Bronchial epithelial cell (primary cell): Measurements from ENCODE around the gene TIGAR. TPM values are rescaled to one million over a fixed set of nuclear protein-coding genes. Genes with fewer than 3 reads are reported as not detected.

Source experiments
- DNase-seq: peaks from one replicate; pipeline ENCODE4 v3.0.0-alpha.2; 2010; ENCODE audit warnings: low read depth
- FAIRE-seq: peaks from 2 replicates; lab custom pipeline; 2011; peaks lifted over from hg19 to GRCh38; lab: Jason Lieb, UNC
- H3K27me3 ChIP-seq: 2 replicates; pipeline ENCODE4 v1.5.1; 2011; ENCODE audit warnings: low read length; ENCODE audit not compliant: control insufficient read depth, insufficient read depth
- H3K36me3 ChIP-seq: 2 replicates; pipeline ENCODE4 v1.5.1; 2011; ENCODE audit warnings: low read length; ENCODE audit not compliant: control insufficient read depth, insufficient read depth
- H3K4me3 ChIP-seq: 2 replicates; pipeline ENCODE4 v1.5.1; 2011; ENCODE audit warnings: mild to moderate bottlenecking, low read depth, low read length, control low read depth
- total RNA-seq: library from RNA; depleted of rRNA; stranded (reverse); fragments of >200 nt; gene quantifications from 2 replicates; pipeline ENCODE4 v1.2.1, GENCODE V29; 2014
- TF ChIP-seq, protein P1 (sequence below): IDR thresholded peaks from 2 replicates; pipeline ENCODE4 v1.5.1; 2011; ENCODE audit warnings: mild to moderate bottlenecking, moderate library complexity, low read length, control low read depth, inconsistent platforms; ENCODE audit not compliant: insufficient read depth, severe bottlenecking

The TIGAR gene
- total RNA-seq, 1 donor from 2014 or later = 10.0 TPM

GRCh38 chr12:4282103-4282891 lies 38.7 kb upstream of the TIGAR start:
- H3K36me3 ChIP-seq = peaks cover 68% of the 10 kb centered on the region
- H3K4me3 ChIP-seq = no peak overlapping the region
- TF ChIP-seq, protein P1, sequence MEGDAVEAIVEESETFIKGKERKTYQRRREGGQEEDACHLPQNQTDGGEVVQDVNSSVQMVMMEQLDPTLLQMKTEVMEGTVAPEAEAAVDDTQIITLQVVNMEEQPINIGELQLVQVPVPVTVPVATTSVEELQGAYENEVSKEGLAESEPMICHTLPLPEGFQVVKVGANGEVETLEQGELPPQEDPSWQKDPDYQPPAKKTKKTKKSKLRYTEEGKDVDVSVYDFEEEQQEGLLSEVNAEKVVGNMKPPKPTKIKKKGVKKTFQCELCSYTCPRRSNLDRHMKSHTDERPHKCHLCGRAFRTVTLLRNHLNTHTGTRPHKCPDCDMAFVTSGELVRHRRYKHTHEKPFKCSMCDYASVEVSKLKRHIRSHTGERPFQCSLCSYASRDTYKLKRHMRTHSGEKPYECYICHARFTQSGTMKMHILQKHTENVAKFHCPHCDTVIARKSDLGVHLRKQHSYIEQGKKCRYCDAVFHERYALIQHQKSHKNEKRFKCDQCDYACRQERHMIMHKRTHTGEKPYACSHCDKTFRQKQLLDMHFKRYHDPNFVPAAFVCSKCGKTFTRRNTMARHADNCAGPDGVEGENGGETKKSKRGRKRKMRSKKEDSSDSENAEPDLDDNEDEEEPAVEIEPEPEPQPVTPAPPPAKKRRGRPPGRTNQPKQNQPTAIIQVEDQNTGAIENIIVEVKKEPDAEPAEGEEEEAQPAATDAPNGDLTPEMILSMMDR = no peak
- H3K27me3 ChIP-seq = no peaks in the 10 kb centered on the region
- no peak for FAIRE-seq
- DNase-seq = no peak

DNA sequence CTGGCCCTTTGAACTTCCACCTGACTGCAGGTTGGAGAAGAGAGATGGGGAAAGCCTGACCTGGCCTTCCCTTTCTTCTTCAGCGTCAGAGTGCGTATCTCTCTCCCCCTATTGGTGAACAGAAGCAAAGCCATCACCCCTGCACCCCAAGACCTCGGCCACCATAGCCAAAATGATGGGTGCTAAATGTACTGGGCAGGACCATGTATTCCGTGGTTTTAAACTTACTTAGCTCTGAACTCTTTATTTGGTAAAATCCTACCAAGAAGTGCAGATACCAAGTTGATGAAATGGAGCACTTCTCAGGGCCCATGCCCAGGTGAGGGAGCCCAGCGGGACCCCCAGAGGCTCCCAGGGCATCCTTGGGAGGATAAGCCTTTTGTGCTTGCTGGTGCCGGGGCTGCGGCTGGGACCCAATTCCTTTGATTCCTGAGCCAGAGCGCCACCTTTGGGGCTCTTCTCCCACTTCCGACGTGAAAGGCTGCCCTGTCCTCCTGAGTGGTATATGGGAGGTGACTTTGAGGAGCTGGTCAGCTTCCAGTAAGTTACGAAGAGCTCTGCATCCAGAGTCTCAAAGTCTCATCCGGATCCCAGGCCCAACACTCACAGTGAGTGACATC lies 38.0 kb upstream of the TIGAR start:
- H3K36me3 ChIP-seq = peaks cover 65% of the 10 kb centered on the region
- TF ChIP-seq, protein P1 = no peak

GRCh38 chr12:4283512-4284255 lies 37.3 kb upstream of the TIGAR start:
- no peak overlapping the region for H3K4me3 ChIP-seq
- H3K36me3 ChIP-seq = peaks cover 65% of the 10 kb centered on the region
- DNase-seq (no peak), FAIRE-seq (no peak)
- TF ChIP-seq, protein P1 = no peak
- no peaks in the 10 kb centered on the region for H3K27me3 ChIP-seq

More for the DNA sequence above, 38.0 kb upstream of the TIGAR start:
- no peak for DNase-seq
- H3K27me3 ChIP-seq = no peaks in the 10 kb centered on the region
- FAIRE-seq = no peak
- H3K4me3 ChIP-seq = no peak overlapping the region

DNA sequence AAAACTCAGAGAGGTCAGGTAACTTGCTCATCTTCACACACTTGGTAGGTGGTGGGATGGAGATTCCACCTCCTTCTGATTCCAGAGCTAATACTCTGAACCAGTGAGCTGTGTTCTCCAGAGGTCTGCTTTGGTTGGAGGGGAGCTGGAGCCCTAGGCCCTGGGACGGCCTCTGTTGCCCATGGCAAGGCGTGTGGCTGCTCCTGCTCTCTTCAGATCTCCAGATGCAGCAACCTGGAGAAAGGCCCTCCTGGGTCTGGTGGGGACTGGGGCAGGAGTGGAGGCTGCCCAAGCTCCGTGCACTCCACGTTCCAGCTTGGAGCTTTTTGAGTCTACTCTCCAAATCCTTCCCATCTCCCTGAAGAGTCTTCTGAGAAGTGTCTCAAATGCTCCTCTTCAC lies 36.7 kb upstream of the TIGAR start:
- Histone ChIP-seq H3K27me3 (no peaks in the 10 kb centered on the region), H3K4me3 (no peak overlapping the region), H3K36me3 (peaks cover 65% of the 10 kb centered on the region)
- no peak for FAIRE-seq
- TF ChIP-seq, protein P1 = no peak
- no peak for DNase-seq

DNA sequence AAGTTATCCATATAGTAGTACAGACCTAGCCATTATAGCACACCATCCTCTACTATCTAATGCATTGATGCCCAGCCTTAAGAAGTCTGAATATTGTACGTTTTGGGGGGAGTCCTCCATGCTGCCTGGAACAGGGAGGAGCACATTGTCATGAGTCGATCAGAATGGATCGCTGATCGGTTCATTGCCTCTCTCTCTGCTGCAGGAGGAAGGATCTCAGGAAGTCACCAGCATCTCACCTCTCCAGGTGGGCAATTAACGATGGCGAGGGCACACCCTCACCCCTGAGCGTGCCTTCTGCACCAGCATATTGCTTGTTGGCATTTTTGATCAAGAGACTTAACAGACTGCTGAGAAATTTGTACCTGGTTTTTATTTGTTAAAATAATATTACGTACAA lies 35.9 kb upstream of the TIGAR start:
- DNase-seq (no peak), FAIRE-seq (peak; percentile 47)
- TF ChIP-seq, protein P1 = no peak
- H3K27me3 ChIP-seq = no peaks in the 10 kb centered on the region
- no peak overlapping the region for H3K4me3 ChIP-seq
- H3K36me3 ChIP-seq = peaks cover 63% of the 10 kb centered on the region
